Nephron (organoid): ENCODE data around the gene TRIO.

Experiments
- H3K27ac Mint-ChIP-seq, 3 experiments: 2 replicates each; pipeline ENCODE4 v1.8.0; 2020; ENCODE audit warnings: mixed read lengths in 3 of 3, mild to moderate bottlenecking in 2 of 3, moderate library complexity in 1 of 3
- H3K27me3 Mint-ChIP-seq: 2 replicates; pipeline ENCODE4 v1.8.0; 2021; ENCODE audit warnings: low read depth, mild to moderate bottlenecking, moderate library complexity, mixed read lengths
- H3K36me3 Mint-ChIP-seq: 2 replicates; pipeline ENCODE4 v1.8.0; 2020; ENCODE audit warnings: low read depth, mixed read lengths
- H3K4me1 Mint-ChIP-seq: 2 replicates; pipeline ENCODE4 v1.8.0; 2020; ENCODE audit warnings: mixed read lengths
- H3K4me3 Mint-ChIP-seq, 3 experiments: 2 replicates each; pipeline ENCODE4 v1.8.0; 2020; ENCODE audit warnings: mild to moderate bottlenecking in 3 of 3, mixed read lengths in 3 of 3, moderate library complexity in 2 of 3
- H3K9me3 Mint-ChIP-seq: 2 replicates; pipeline ENCODE4 v1.8.0; 2020; ENCODE audit warnings: mixed read lengths
- CTCF ChIP-seq, 3 experiments: fragments of 200-600 bp; sonication (generic); IDR thresholded peaks; one replicate each; pipeline ENCODE4 v1.5.0; 2021; ENCODE audit warnings: antibody characterized with exemption in 3 of 3; ENCODE audit not compliant: unreplicated experiment in 3 of 3

The TRIO gene

GRCh38 chr5:14213253-14213652 lies 70.1 kb downstream of the TRIO start:
- H3K27ac Mint-ChIP-seq = peak overlapping the region in 2 of 3 experiments; percentile 14 to 62
- no peak for TF ChIP-seq CTCF (IDR thresholded peaks at IDR 0.05; ENCODE audit: unreplicated experiment in 3 of 3)
- H3K4me3 Mint-ChIP-seq = no peak overlapping the region
- H3K4me1 Mint-ChIP-seq = peaks cover 70% of the 10 kb centered on the region
- no peaks in the 10 kb centered on the region for H3K27me3 Mint-ChIP-seq
- no peaks in the 10 kb centered on the region for H3K9me3 Mint-ChIP-seq
- no peaks in the 10 kb centered on the region for H3K36me3 Mint-ChIP-seq

- H3K36me3 Mint-ChIP-seq = no peaks in the 10 kb centered on the region
- no peak overlapping the region for H3K4me3 Mint-ChIP-seq
- H3K9me3 Mint-ChIP-seq = no peaks in the 10 kb centered on the region
- TF ChIP-seq CTCF (IDR thresholded peaks at IDR 0.05; ENCODE audit: unreplicated experiment in 3 of 3) = no peak
- peaks cover 74% of the 10 kb centered on the region for H3K4me1 Mint-ChIP-seq
- H3K27ac Mint-ChIP-seq = peak overlapping the region; percentile 14 to 65 (median 36)
- no peaks in the 10 kb centered on the region for H3K27me3 Mint-ChIP-seq
Measured at GRCh38 chr5:14213813-14214585, 70.9 kb downstream of the TRIO start.

GRCh38 chr5:14215901-14216300 lies 72.8 kb downstream of the TRIO start:
- no peaks in the 10 kb centered on the region for H3K27me3 Mint-ChIP-seq
- H3K4me1 Mint-ChIP-seq = peaks cover 77% of the 10 kb centered on the region
- TF ChIP-seq CTCF (IDR thresholded peaks at IDR 0.05; ENCODE audit: unreplicated experiment in 3 of 3) = no peak
- H3K9me3 Mint-ChIP-seq = no peaks in the 10 kb centered on the region
- no peaks in the 10 kb centered on the region for H3K36me3 Mint-ChIP-seq
- no peak overlapping the region for H3K4me3 Mint-ChIP-seq
- H3K27ac Mint-ChIP-seq = peak overlapping the region in 1 of 3 experiments; percentile 33

GRCh38 chr5:14216372-14216771 lies 73.2 kb downstream of the TRIO start:
- Mint-ChIP-seq H3K4me3 (no peak overlapping the region), H3K27ac (no peak overlapping the region), H3K9me3 (no peaks in the 10 kb centered on the region), H3K36me3 (no peaks in the 10 kb centered on the region), H3K4me1 (peaks cover 80% of the 10 kb centered on the region), H3K27me3 (no peaks in the 10 kb centered on the region)
- TF ChIP-seq CTCF (IDR thresholded peaks at IDR 0.05; ENCODE audit: unreplicated experiment in 3 of 3) = no peak

GRCh38 chr5:14216902-14217301 lies 73.8 kb downstream of the TRIO start:
- H3K36me3 Mint-ChIP-seq = no peaks in the 10 kb centered on the region
- no peaks in the 10 kb centered on the region for H3K27me3 Mint-ChIP-seq
- no peak for TF ChIP-seq CTCF (IDR thresholded peaks at IDR 0.05; ENCODE audit: unreplicated experiment in 3 of 3)
- no peaks in the 10 kb centered on the region for H3K9me3 Mint-ChIP-seq
- peaks cover 83% of the 10 kb centered on the region for H3K4me1 Mint-ChIP-seq
- H3K27ac Mint-ChIP-seq = peak overlapping the region in 1 of 3 experiments; percentile 15
- no peak overlapping the region for H3K4me3 Mint-ChIP-seq

- no peaks in the 10 kb centered on the region for H3K36me3 Mint-ChIP-seq
- no peaks in the 10 kb centered on the region for H3K9me3 Mint-ChIP-seq
- no peak overlapping the region for H3K4me3 Mint-ChIP-seq
- H3K27ac Mint-ChIP-seq = peak overlapping the region; percentile 37 to 57 (median 50)
- peaks cover 79% of the 10 kb centered on the region for H3K4me1 Mint-ChIP-seq
- H3K27me3 Mint-ChIP-seq = no peaks in the 10 kb centered on the region
- no peak for TF ChIP-seq CTCF (IDR thresholded peaks at IDR 0.05; ENCODE audit: unreplicated experiment in 3 of 3)
Measured at GRCh38 chr5:14217587-14217986, 74.4 kb downstream of the TRIO start.
